Hematopoietic multipotent progenitor cell treated with erythropoietin and hydrocortisone succinate and interleukin-3 and kit ligand, for 4 days (in vitro differentiated cells): ENCODE data around the gene NPBWR2.
A peak's percentile ranks its signal among the peaks of the same experiment; 100 is the strongest.

Experiments used
- DNase-seq: peaks from one replicate; pipeline ENCODE4 v3.0.0-alpha.2; 2015

NPBWR2 gene

DNA sequence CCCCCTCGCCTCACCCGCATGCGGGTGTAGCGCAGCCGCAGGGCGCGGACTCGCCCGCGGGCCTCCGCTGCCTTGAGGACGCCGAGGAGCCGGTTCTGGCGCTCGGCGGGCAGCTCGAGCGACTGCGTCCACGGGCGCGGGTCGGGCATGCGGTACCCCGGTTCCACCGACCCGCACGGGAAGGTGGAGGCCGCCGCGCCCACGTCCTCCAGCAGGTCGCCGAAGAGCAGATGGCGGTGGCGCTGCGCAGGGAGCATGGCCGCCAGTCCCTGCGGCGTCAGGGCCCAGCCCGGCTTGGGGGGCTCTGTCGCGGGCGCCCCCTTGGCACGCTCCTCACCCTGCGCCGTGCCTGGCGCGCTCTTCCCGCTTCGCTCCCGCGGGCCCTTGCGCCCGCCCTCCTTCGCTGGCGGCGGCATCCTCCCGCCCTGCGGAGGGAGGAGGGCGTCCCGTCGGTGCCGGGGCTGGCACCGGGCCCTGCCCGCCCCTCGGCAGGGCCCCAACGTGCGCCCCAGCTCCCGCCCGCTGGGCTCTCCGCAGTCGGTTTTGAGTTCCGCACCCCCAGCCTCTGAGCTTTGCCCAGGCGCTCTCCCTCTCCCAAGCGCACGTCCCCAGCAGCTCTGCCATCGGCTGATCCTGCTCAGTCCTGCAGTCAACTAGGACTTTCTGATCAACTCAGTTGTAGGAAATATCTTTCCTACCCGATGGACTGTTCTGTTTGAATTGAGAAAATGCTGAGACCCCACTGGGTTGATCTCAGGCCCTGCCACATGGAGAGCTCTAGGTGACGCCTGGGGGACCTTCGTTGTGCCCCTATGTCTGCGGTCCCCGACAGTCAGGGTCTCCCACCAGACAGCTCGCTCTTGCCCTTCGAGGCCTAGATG lies 23.3 kb downstream of the NPBWR2 start, which contains the start of gene LKAAEAR1:
TSS of gene LKAAEAR1 (minus strand) at position 595 of the 881 bp plus-strand sequence. CDS start at position 416, 179 bp downstream.
- no peak for DNase-seq

DNA sequence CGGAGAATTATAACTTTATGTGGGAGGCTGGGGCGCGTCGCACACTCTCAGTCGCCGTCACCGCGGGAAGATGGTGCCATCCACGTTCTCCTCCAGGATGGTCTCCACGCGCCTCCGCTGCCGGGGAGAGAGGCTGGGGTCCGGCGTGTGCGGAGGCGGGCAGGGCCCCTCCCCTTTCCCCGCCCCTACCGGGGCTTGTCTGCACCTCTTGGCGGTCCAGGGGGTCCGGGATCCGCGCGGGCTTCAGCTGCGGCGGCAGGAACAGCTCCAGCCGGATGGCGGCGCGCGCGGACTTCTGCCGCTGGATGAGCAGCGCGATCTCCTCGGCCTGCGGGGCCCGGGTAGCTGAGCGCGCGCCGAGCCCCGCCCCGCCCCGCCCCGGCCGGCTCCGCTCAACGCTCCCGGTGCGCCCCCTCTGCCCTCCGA lies 24.0 kb downstream of the NPBWR2 start:
- DNase-seq = peak; percentile 85

- no peak for DNase-seq
Measured at GRCh38 chr20:64082820-64083377, 24.5 kb downstream of the NPBWR2 start.

DNA sequence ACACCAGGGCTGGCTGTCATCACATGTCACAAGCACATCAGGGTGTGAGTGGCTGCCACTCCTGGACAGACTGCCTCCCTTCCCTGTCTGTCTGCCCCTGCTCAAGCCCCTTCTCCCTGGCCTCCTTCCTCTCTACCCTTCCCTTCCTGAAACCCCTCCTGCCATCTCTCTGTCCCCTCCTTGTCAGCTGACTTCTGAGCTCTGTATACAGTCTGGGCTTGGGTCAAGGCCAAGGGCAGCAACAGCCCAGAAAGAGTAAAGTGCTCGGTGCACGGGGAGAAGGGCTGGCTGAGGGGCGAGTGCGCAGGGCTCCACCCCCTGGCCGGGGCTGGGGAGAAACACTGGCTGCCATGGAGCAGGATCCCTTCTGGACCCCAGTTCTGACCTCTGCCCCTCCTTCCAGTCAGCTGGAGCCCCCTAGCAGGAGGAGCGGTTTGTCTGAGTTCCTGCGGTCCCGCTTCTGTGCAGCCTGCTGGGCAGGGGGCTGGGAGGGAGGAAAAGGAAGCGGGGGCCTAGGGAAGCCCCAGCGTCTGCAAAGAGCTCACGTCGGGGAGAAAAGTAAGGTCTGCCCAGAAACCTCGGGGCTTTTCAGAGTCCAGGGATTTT lies 25.1 kb downstream of the NPBWR2 start:
- peak; percentile 52 for DNase-seq

- DNase-seq = no peak
Measured at GRCh38 chr20:64081624-64081964, 25.8 kb downstream of the NPBWR2 start.

DNA sequence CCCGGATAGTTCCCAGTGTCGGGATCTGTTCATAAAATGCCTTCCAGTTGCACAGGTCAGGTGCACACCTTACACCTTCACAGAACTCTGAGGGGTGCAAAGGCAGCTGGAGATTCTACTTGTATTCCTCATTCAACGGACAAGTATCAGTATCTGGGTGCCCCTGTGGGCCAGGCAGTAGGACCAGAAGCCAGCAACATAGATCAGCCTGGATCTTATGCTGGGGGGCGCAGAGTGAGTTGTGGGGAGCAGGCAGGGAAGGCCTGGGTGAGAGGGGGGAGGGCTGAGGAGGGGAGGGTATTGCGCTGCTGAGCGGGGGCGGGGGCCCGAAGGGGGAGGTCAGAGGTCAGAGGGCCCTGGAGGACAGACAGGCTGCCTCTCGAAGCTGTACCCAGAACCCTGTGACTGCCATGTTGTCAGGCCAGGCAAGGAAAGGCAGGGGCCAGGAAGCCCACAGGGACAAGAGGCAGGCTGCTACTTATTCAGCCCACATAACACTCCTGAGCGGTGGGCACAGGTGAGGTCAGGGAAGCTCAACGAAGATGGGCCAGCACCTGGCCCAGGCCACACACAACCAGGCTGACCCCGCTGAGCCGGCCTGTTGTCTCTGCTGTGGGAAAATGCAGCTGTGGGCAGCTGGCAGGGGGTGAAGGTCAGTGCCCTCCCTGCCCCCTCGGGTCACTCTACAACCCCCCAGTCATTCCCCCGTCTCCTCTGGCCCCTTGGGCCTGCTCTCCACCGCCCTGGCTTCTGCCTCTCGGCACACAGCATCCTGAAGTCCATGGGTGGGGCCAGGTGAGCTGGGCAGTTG lies 26.3 kb downstream of the NPBWR2 start:
- no peak for DNase-seq

DNA sequence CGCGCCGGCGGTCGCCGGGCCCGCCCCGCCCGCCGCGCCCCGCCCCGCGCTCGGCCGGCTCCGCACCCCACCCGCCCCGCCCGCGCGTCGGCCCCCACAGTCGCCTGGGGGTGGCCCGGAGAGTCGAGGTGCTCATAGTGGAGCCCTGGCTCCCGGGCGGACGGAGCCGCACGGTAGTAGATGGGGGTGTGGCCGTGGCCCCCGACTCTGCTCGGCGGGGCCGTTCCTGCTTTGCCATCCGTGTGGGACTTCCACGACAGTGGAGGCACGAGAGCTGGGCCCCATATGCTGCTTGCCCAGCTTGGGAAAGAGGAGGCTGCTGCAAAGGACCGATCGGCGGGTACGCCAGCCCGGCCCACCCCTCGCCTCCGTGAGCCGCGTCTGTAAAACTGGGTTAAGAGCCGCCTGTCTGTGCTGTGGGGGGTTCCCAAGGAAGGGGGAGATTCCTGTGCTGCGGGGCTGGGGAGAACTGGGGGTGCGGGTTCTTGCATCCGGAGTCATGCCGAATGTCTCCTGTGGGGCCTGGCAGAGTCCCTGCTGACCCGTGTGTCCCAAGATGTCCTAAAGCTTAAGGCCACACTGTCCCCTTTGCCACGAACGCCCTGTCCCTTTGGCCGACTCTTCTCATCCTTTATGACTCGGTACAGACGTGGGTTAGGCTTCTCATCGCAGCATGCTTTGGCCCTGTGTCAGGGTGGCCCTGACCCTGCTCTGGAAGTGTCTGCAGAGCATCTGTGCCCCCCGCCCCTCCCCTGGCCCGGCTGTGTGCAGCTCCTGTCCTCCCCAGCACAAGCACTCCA lies 27.2 kb downstream of the NPBWR2 start, which contains the start of gene OPRL1:
TSS of gene OPRL1 (plus strand) at position 70 of the 800 bp plus-strand sequence. CDS start 12,639 bp downstream, outside the sequence.
- DNase-seq = no peak

- peak; percentile 91 for DNase-seq
Measured at GRCh38 chr20:64079273-64080012, 27.9 kb downstream of the NPBWR2 start, which contains the start of gene RGS19. Gene RGS19 (minus strand): TSS chr20:64079518. CDS start chr20:64076886, 2,632 bp downstream.

DNA sequence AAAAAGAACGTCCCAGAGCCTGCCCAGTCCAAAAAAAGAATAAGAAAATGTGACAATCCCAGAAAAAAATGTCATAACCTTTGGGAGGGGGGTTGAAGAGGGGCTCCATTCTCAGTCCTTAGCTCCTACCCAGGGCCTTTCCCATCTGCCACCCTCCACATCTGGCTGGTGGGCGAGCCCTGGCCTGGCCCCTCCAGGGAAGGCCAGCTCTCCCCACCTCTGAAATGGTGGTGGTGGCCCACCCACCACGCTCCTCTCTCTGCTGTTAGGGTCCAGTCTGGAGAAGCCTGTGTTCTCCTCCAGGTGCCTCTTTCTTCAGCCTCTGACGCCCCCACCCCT lies 28.5 kb downstream of the NPBWR2 start:
- no peak for DNase-seq

- DNase-seq = peak; percentile 84
Measured at GRCh38 chr20:64077876-64078551, 29.4 kb downstream of the NPBWR2 start.

DNA sequence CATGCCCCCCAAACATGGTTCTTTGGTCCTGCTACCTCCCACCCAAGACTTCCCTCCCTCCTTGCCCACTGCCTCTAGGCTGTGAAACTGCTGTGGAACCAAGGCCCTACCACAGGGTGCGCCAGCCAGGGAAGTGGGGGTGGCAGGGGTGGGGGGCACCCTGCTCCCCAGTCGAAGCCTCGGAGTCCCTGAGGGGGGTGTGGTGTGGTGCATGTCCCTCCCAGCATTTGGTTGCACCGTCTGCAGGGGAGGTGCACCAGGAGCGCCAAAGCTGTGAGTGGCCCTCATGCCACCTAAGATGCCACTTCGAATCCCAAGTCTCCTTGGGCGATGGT lies 29.9 kb downstream of the NPBWR2 start:
- DNase-seq = no peak

- peak; percentile 91 for DNase-seq
Measured at GRCh38 chr20:64077094-64077493, 30.3 kb downstream of the NPBWR2 start.

- no peak for DNase-seq
Measured at GRCh38 chr20:64076061-64076997, 31.0 kb downstream of the NPBWR2 start.

DNA sequence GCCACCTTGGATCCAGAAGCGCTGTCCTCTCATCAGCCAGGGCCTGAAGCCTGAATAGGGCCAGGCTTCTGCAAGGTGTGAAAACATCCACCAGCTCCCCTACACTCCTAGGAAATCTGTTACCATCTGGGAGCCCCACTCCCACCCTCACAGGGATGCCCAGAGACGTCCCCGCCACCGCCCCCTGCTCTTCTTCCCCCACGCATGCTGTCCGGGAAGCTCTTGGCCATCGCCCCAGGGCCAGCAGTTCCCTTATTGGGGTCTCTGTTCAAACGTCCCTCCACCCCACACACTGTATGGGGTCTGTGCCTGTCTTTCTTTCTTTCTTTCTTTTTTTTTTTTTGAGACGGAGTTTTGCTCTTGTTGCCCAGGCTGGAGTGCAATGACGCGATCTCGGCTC lies 31.8 kb downstream of the NPBWR2 start:
- no peak for DNase-seq

DNA sequence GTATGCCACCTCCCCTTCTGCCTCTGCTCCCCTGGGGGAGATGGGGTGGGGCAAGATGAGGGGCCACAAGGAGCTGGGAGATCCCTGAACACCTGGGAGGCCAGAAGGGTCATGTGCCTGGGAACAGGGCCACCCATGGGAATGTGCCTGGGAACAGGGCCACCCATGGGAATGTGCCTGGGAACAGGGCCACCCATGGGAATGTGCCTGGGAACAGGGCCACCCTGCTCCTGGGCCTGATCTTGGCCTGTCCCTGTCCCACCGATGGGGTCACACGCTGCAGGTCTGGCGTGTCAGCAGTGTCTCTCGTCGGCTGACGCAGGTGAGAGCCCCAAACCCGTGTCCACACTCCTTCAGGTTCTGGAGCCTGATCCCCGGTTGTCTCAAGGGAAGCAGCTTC lies 32.4 kb downstream of the NPBWR2 start:
- no peak for DNase-seq

- DNase-seq = no peak
Measured at GRCh38 chr20:64074184-64074789, 33.1 kb downstream of the NPBWR2 start.

- no peak for DNase-seq
Measured at GRCh38 chr20:64073476-64074183, 33.7 kb downstream of the NPBWR2 start.

GRCh38 chr20:64072498-64073063 lies 34.8 kb downstream of the NPBWR2 start:
- DNase-seq = peak; percentile 73
